Germinal center (tissue), 1 donor: ENCODE measurements around the gene ZKSCAN3.
"Not testable (repeated sequence)": the region's sequence is repeated elsewhere in the genome, so short reads cannot be mapped to it uniquely, and the experiment has no call there.

ENCODE experiments used
- DNase-seq: peaks from one replicate; pipeline ENCODE4 v3.0.0; 2012; ENCODE audit warnings: mixed read lengths, low spot score

ZKSCAN3 gene

DNA sequence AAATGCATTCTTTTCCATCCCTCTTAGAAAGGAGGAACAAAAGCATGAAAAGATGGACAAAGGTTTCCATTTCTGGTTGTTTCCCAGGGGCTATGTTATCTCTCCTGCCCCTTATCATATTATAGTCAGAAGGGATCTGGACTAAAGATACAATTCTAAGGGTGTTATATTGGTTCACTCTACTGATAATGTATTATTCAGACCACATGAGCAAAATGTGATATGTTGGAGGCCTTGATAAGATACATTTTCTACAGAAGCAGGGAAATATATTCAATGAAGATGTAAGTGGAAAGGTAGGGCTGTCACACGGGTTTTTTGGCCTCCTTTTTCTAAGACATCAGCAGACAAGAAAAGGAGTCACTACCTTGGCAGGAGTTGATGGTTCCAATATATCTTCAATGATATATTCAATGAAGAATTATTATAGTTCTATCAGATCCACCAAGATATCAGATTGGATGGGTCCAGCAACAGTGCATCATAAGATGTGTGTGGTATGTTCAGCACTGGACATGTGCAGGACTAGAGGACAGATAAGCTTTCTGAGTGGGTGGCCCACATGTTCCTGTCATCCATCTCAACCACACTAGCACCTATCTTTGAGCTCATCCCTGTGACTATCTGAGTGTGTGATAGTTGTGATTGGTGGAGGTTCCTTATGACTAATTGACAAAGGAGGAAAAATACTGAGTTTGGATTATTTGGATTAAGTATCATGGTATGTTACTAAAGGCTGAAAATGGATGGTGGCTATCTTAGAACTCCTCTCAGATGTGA lies 5.7 kb upstream of the ZKSCAN3 start:
- DNase-seq, result no peak

DNA sequence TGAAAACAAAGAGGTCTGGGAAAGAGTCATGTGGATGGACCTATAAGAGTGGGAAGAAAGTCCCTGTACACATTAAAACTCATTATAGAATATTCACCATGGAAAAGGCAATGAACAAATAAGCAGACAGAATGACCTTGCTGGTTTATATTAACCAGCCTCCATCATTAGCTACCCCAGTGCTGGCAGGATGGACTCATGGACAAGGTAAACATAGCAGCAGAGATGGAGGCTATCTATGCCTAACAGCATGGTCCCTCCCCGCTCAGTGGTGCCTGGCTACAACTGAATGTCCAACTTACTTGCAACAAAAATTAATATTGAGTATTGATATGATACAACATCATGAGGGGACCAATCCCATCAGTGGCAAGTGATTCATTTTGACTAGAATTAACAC lies 4.5 kb upstream of the ZKSCAN3 start:
- no peak for DNase-seq

- no peak for DNase-seq
These were observed 2.6 kb upstream of the ZKSCAN3 start for GRCh38 chr6:28347119-28347518.

DNA sequence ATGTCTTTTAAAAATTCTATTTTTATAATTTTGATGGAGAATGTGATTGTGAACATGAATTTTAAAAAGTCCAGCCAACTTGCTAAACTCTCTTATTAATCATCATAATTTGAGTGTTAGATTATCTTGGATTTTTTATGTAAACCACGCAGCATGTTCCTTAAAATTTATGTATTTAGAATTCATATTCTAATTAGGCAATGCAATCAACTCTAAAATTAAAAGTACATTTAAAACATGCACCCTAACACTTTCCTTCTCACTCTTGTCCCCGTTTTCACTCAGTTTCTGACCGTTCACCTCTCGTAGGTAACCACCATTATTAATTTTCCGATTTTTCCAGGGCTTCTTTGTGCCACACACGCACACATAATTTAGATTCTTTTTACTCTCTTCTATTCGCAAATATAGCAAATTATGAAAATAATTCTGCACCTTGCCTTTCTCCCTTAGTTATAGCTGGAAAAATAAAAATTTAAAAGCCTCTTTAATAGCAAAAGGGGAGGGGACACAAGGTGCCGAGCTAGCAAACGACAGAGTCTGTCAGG lies 329 bp upstream of the ZKSCAN3 start:
- no peak for DNase-seq

DNA sequence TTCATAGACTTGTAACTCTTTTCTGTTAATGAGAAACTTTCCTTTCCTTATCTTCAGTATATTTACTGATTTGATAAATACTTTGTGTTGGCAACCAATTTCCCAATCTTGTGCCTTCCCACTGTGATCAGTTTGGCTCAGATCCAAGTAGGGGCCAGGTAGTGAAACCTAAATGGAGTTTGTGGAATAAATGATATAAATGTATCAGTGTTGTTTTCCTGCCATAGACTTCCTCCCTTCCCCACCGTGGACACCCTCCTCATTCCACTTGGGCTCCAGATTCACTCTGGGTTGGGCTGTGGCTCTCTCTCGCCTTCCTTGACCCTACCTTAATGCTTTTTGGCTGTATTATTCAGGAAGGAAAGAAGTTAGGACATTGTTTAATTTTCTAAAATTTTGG lies 1.3 kb downstream of the ZKSCAN3 start:
- DNase-seq, result no peak

- no peak for DNase-seq
These were observed 1.8 kb downstream of the ZKSCAN3 start for GRCh38 chr6:28351493-28351925.

DNA sequence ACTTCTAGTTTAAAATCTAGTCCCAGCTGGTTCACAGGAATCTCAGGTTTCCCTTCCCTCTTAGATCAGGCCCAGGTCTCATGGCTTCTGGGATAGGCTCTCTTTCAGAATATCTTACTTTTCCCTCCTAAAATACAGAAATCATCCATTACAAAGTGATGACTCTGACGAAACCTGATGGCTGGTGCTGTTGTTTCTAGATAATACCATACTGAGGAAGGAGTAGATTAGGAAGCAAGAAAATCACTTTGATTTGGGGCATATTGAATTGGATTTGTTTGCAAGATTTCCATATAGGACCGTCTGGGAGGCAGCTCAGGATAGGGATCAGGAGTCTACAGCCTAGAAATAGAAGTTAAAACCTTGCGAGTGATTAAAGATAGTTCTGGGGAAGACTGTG lies 3.6 kb downstream of the ZKSCAN3 start:
- DNase-seq, result no peak

DNA sequence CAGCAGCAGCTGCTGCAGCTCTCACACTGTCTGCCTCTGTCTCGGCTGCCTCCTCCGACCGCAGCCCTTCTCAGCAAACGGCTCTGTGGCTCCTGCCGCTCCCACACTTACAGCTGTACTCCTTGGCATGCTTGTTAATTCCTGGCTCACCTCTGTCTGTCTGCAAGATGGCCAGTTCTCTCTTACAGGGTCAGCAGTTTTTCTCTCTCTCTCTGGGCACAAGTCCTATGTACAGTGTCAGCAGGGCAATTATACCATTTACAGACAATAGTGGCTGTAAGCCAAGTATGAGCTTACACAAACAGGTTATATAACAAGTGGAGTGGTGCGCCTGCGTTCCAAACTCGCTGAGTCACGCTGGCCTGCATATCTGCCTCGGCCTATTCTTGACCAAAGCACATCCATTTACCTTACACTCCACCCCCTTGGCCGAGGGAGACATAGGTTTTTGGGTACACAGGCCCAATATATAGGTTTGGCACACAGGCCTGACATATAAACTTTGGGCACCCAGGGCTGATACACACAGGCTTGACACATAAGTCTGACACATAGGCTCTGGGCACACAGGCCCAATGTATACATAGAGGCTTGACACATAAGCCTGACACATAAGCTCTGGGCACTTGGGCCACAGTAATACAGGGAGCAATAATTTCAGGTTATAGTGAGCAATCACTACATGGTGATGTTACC lies 4.4 kb downstream of the ZKSCAN3 start:
- DNase-seq, result no peak

DNA sequence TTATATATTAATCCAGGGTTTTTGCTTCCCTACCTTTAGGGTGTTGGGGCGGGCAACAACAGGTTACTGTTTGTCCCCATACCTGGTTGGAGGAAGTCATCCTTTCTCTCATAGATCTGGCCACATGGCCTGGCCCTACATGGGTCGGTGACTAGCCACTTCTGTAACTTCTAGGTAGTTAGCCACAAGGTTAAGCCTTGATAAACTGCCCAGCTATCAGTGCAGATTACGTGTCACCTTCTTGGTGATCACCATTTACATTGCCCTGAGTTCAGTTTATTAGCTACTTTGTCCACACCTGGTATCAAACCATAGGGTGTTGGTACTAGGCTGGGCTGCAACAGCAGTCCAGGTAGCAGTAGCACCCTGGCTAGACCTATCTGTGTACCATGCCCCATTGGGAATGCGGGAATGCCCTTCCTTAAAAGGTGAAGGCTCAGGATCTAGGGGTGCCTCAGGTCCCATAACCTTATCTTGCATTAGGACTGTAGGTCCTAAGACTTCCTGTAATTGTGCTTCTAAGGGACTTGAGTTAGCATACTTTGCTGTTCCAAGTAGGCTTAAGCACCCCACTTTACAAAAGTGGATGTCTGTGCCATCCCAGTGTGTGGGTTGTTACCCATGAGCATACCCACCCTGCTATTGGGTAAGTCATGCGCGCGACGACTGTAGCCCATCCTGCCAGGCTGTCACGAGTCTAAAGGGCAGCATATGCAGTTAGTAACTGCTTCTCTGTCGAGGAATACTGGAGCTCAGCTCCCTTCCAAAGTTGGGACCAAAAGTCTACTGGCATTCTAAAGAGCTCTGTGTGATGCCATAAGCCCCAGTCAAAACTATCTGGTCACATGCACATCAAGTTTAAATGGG lies 5.2 kb downstream of the ZKSCAN3 start:
- DNase-seq, result no peak

DNA sequence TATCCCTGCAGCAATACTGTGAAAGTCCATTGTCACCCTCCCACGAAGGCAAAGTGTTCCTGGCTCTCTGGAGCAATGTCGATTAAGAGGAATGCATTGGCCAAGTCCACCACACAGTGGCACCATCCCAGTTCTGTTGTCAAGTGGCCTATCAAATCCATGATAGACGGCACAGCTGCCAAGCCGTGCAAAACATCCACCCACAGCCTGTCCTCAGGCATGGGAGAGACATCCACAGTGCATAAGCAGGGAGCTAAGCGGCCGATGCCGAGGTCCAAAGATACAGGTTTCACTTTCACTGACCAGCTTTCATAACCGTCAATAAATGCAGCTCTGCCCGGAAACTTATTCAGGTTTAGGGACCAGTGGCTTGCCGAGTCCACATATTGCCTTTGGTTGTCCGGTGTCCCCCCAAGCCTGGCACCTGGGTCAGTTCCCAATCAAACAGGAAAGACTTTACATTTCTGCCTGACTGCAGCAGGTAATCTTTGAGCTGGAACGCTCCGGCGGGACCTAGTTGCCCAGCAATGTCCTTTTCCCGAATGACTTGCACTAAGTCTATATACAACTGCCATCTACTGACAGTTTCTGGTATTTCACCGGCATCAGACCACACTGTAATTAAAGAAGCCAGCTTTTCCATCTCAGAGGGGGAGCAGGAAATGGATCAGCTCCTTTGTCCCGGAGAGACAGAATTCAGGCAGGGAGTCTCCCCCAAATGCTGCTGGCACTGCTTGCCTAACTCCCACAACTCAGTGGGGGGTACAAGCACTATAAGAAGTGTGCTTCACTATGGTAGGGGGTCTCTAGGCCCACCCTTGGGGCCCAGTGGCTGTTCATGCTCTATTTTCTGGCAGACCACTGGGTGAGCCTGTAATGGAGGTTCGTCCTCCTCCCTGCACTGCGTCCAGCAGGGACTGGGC lies 6.3 kb downstream of the ZKSCAN3 start:
- DNase-seq, result peak; percentile 50

DNA sequence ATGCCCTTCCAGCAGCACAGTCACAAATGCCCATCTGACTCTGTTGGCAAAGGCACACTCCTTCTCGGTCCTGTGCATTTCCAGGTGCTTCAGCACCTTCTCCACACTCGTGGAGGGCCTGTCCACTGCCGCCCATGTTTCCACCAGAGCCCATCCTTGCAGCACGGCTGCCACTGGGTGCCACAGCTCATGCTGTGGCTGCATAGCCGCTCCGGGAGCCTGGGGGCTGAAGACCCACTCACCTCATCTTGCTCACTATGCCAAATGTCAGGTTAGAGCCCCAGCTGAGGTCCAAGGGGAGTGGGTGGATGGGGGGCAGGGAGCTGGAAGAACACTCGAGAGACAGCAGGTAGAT lies 6.9 kb downstream of the ZKSCAN3 start:
- DNase-seq, result no peak

GRCh38 chr6:28357036-28357435 lies 7.3 kb downstream of the ZKSCAN3 start:
- DNase-seq, result no peak

DNA sequence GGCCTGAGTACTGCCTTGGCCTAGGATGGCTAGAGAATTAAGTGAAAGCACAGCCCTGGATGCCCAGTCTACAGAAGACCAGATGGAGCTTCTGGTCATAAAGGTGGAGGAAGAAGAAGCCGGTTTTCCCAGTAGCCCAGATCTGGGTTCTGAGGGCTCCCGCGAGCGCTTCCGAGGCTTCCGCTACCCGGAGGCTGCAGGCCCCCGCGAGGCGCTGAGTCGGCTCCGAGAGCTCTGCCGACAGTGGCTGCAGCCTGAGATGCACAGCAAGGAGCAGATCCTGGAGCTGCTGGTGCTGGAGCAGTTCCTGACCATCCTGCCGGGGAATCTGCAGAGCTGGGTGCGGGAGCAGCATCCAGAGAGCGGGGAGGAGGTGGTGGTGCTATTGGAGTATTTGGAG lies 9.8 kb downstream of the ZKSCAN3 start:
- not testable (repeated sequence) for DNase-seq

DNA sequence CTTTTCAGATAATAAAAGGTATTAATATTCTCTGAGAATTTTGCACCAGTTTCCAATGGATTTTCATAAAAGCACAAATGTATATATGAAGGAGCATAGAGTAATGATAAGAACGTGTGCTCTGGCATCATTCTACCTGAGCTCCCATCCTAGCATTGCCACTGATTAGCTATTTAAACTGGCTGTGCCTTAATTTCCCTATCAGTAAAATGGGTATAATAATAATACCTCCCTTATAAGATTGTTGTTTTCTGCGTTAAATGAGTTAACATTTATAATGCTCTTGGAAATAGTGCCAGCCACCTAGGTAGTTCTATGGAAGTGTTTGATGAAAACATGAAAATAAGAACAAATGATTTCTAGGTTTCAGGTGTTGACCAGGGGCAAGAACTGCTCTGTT lies 11.2 kb downstream of the ZKSCAN3 start:
- no peak for DNase-seq

- DNase-seq, result not testable (repeated sequence)
These were observed 15.8 kb downstream of the ZKSCAN3 start for GRCh38 chr6:28365590-28365989.

GRCh38 chr6:28368522-28368921 lies 18.8 kb downstream of the ZKSCAN3 start:
- peak; percentile 56 for DNase-seq

- no peak for DNase-seq
These were observed 19.7 kb downstream of the ZKSCAN3 start for GRCh38 chr6:28369463-28369862.

GRCh38 chr6:28370440-28370839 lies 20.7 kb downstream of the ZKSCAN3 start:
- no peak for DNase-seq

DNA sequence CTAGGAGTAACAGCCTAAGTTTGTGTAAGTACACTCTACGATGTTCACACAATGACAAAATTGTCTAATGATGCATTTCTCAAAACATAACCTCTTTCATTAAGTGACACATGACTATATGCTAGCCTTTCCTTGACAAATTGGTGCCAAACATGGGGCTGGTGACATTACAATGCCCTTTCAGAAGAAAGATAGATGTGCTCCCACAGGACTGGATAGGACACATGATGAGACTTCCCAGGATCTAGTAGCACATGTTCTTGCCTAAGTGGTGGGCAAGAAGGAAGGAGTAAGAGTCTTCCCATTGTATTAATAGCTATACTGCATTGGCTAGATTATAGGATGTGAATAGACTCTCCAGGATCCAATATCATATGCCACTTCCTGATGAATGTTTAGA lies 21.5 kb downstream of the ZKSCAN3 start:
- no peak for DNase-seq

GRCh38 chr6:28371706-28372451 lies 22.1 kb downstream of the ZKSCAN3 start:
- peak; percentile 38 for DNase-seq

DNA sequence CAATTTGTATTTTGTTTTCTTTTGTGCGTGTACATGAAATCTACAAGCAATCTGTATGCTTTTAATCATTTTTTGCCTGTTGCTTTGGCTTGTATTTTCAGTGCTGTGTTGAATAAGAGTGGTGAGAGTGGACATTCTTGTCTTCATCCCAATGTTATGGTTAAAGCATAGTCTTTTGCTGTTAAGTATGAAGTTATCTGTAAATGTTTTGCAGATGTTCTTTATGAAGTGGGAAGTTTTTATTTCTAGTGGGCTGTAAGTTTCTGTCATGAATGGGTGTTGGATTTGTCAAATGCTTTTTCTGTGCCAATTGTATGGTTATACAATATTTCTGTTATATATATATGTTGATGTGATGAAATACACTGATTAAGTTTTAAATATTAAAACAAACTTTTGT lies 24.2 kb downstream of the ZKSCAN3 start:
- DNase-seq, result no peak
